Measurements from ENCODE around the gene TNS3.
"Not testable (repeated sequence)": the region's sequence is repeated elsewhere in the genome, so short reads cannot be mapped to it uniquely, and the experiment has no call there.

TNS3 gene

DNA sequence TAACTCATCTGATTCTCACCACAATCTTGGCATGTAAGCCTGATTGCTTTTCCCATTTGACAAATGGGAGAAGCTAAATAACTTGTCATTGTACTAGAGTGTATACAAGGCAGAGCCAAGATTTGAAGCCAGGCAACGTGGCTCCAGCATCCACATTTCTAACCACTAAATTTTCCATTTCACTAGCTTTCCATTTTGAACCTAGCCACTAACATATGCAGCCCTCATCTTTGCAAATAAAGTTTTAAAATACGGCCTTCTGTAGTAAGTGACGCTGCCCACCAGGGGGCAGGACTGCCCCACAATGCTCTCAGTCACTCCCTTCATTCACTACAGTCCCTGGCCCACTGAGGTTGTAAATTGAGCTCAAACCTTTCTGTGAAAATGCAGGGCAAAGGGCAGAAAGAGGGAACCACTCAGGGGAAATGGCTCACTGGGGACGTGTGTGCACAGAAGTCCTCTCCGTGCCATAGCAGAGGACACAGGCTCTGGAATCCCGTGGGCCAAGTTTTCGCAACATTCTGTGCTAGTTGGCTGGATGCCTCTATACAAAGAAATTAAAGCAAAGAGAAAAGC, 315.7 kb downstream of the TNS3 start:
- no peaks in the 10 kb centered on the region; a peak in 1 of 22 replicates for H3K36me3 ChIP-seq
- peak overlapping the region in 9 of 11 experiments; percentile 16 to 60 (median 49); a peak in 15 of 22 replicates for H3K27ac ChIP-seq
- H3K9me3 ChIP-seq (replicated peaks in 1 of 11): peaks cover 0 to 21% (median 9%) of the 10 kb centered on the region in 11 experiments; a peak in 17 of 22 replicates
- TF ChIP-seq Cebpa-rat (IDR thresholded peaks at IDR 0.05): peak in 2 of 11 experiments; percentile 18 to 36; a peak in 2 of 22 replicates
- H3K4me2 ChIP-seq: peak overlapping the region in 10 of 11 experiments; percentile 1 to 62 (median 44); a peak in 17 of 22 replicates
- no peaks in the 10 kb centered on the region for H3K27me3 ChIP-seq
- H3K9ac ChIP-seq: peak overlapping the region in 4 of 11 experiments; percentile 7 to 53 (median 30); a peak in 6 of 22 replicates
- H3K4me3 ChIP-seq: no peak overlapping the region
- H3K4me1 ChIP-seq: peaks cover 6 to 26% (median 12%) of the 10 kb centered on the region in 10 experiments; a peak in 17 of 20 replicates
- H4K20me1 ChIP-seq: no peaks in the 10 kb centered on the region

DNA sequence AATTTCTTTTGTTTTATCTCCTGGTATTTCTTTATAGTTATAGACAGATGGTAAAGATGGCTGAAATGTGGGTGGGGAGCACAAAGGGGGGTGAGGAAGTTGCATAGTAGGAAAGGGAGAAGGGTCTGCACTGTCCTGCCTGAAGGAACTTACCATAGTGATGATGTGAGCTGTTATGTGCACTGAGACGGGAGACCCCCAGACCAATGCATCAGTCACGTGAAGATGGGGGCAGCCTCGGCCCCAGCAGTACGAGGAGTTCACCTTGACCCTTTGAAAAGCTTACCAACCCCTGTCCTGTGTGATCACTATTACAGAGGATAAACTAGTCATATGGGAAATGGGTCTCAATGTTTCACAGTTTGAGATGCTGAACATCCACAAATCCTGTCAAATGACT, 316.3 kb downstream of the TNS3 start:
- Histone ChIP-seq H4K20me1 (no peaks in the 10 kb centered on the region), H3K36me3 (no peaks in the 10 kb centered on the region; a peak in 1 of 22 replicates), H3K27ac (no peak overlapping the region; a peak in 1 of 22 replicates), H3K4me2 (no peak overlapping the region), H3K27me3 (no peaks in the 10 kb centered on the region), H3K9me3 (replicated peaks in 1 of 11) (peaks cover 0 to 21% (median 9%) of the 10 kb centered on the region in 11 experiments; a peak in 17 of 22 replicates), H3K9ac (no peak overlapping the region), H3K4me1 (peaks cover 6 to 25% (median 12%) of the 10 kb centered on the region in 10 experiments; a peak in 17 of 20 replicates), H3K4me3 (no peak overlapping the region)
- no peak for TF ChIP-seq Cebpa-rat (IDR thresholded peaks at IDR 0.05)

GRCh38 chr7:47264021-47264651, 317.8 kb downstream of the TNS3 start:
- no peaks in the 10 kb centered on the region for H3K27me3 ChIP-seq
- H3K36me3 ChIP-seq: no peaks in the 10 kb centered on the region; a peak in 1 of 22 replicates
- no peaks in the 10 kb centered on the region for H4K20me1 ChIP-seq
- TF ChIP-seq Cebpa-rat (IDR thresholded peaks at IDR 0.05): no peak
- no peak overlapping the region for H3K27ac ChIP-seq
- peaks cover 6 to 19% (median 12%) of the 10 kb centered on the region in 10 experiments; a peak in 17 of 20 replicates for H3K4me1 ChIP-seq
- H3K9ac ChIP-seq: no peak overlapping the region
- no peak overlapping the region for H3K4me3 ChIP-seq
- peaks cover 0 to 15% (median 9%) of the 10 kb centered on the region in 11 experiments; a peak in 17 of 22 replicates for H3K9me3 ChIP-seq (replicated peaks in 1 of 11)
- H3K4me2 ChIP-seq: no peak overlapping the region

DNA sequence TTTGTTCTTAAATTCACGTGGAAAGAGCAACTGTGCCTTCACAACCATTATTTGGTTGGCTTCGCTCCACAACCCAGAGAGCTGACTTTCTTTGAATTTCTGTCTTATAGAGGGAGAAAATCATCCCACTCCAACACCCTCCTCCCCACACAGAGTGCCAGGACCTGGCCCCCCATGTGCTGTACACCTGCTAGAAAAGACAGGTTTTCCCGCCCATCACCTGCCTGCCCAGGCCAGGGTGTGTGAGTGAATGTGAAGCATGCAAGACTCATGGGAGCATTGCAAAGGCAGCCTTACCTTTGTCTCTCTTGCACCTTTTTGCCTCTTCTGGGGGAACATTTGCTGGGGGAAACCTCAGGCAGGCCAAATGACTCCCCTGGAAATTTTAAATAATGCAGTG, 319.0 kb downstream of the TNS3 start:
- peaks cover 6 to 19% (median 12%) of the 10 kb centered on the region in 10 experiments; a peak in 17 of 20 replicates for H3K4me1 ChIP-seq
- no peak for TF ChIP-seq Cebpa-rat (IDR thresholded peaks at IDR 0.05)
- no peak overlapping the region for H3K9ac ChIP-seq
- H3K4me3 ChIP-seq: no peak overlapping the region
- no peaks in the 10 kb centered on the region; a peak in 1 of 22 replicates for H3K36me3 ChIP-seq
- peaks cover 0 to 3% (median under 1%) of the 10 kb centered on the region in 11 experiments; a peak in 11 of 22 replicates for H3K9me3 ChIP-seq (replicated peaks in 1 of 11)
- no peaks in the 10 kb centered on the region for H4K20me1 ChIP-seq
- H3K27ac ChIP-seq: no peak overlapping the region
- no peaks in the 10 kb centered on the region for H3K27me3 ChIP-seq
- no peak overlapping the region for H3K4me2 ChIP-seq

GRCh38 chr7:47262160-47262559, 319.8 kb downstream of the TNS3 start:
- not testable (repeated sequence) for H3K27me3 ChIP-seq; H3K4me2 ChIP-seq; H3K36me3 ChIP-seq; H3K9me3 ChIP-seq (replicated peaks in 1 of 11); H3K9ac ChIP-seq; H3K27ac ChIP-seq; H4K20me1 ChIP-seq; H3K4me3 ChIP-seq
- peaks cover 6 to 16% (median 9%) of the 10 kb centered on the region in 10 experiments; a peak in 17 of 20 replicates for H3K4me1 ChIP-seq

GRCh38 chr7:47260270-47260669, 321.6 kb downstream of the TNS3 start:
- H3K27ac ChIP-seq: no peak overlapping the region
- H3K4me1 ChIP-seq: peaks cover 14 to 18% (median 16%) of the 10 kb centered on the region in 10 experiments
- H3K9ac ChIP-seq: no peak overlapping the region
- no peak overlapping the region for H3K4me3 ChIP-seq
- H3K9me3 ChIP-seq (replicated peaks in 1 of 11): 0 out of 22 replicates have a peak, but pooled peaks cover 0 to 3% (median 0%) of the 10 kb centered on the region in 11 experiments
- TF ChIP-seq Cebpa-rat (IDR thresholded peaks at IDR 0.05): no peak
- H3K36me3 ChIP-seq: no peaks in the 10 kb centered on the region
- H3K4me2 ChIP-seq: no peak overlapping the region
- no peaks in the 10 kb centered on the region for H4K20me1 ChIP-seq
- no peaks in the 10 kb centered on the region for H3K27me3 ChIP-seq

GRCh38 chr7:47259682-47260081, 322.2 kb downstream of the TNS3 start:
- no peak for TF ChIP-seq Cebpa-rat (IDR thresholded peaks at IDR 0.05)
- H4K20me1 ChIP-seq: no peaks in the 10 kb centered on the region
- peaks cover 20 to 24% (median 22%) of the 10 kb centered on the region in 10 experiments for H3K4me1 ChIP-seq
- H3K27me3 ChIP-seq: no peaks in the 10 kb centered on the region
- no peak overlapping the region for H3K4me3 ChIP-seq
- H3K9ac ChIP-seq: no peak overlapping the region
- no peak overlapping the region for H3K27ac ChIP-seq
- no peaks in the 10 kb centered on the region for H3K36me3 ChIP-seq
- H3K4me2 ChIP-seq: no peak overlapping the region
- H3K9me3 ChIP-seq (replicated peaks in 1 of 11): 0 out of 22 replicates have a peak, but pooled peaks cover 0 to 3% (median 0%) of the 10 kb centered on the region in 11 experiments

- H3K9ac ChIP-seq: no peak overlapping the region
- TF ChIP-seq Cebpa-rat (IDR thresholded peaks at IDR 0.05): no peak
- no peak overlapping the region for H3K4me3 ChIP-seq
- H3K4me2 ChIP-seq: no peak overlapping the region
- H3K4me1 ChIP-seq: peaks cover 23 to 30% (median 28%) of the 10 kb centered on the region in 10 experiments
- 0 out of 22 replicates have a peak, but pooled peaks cover 0 to 3% (median 0%) of the 10 kb centered on the region in 11 experiments for H3K9me3 ChIP-seq (replicated peaks in 1 of 11)
- H4K20me1 ChIP-seq: no peaks in the 10 kb centered on the region
- H3K27me3 ChIP-seq: no peaks in the 10 kb centered on the region
- H3K27ac ChIP-seq: no peak overlapping the region
- no peaks in the 10 kb centered on the region for H3K36me3 ChIP-seq
These were observed 323.1 kb downstream of the TNS3 start for GRCh38 chr7:47258798-47259197.

GRCh38 chr7:47256016-47256415, 325.9 kb downstream of the TNS3 start:
- TF ChIP-seq Cebpa-rat (IDR thresholded peaks at IDR 0.05): no peak
- Histone ChIP-seq H3K4me2 (peak overlapping the region; percentile 23 to 95 (median 87); a peak in 18 of 22 replicates), H4K20me1 (no peaks in the 10 kb centered on the region), H3K27me3 (no peaks in the 10 kb centered on the region), H3K4me1 (peaks cover 27 to 37% (median 35%) of the 10 kb centered on the region in 10 experiments), H3K9ac (peak overlapping the region in 2 of 11 experiments; percentile 20 to 25; a peak in 1 of 22 replicates), H3K27ac (no peak overlapping the region; a peak in 1 of 22 replicates), H3K4me3 (no peak overlapping the region), H3K36me3 (no peaks in the 10 kb centered on the region), H3K9me3 (replicated peaks in 1 of 11) (peaks cover 0 to 15% (median 10%) of the 10 kb centered on the region in 11 experiments; a peak in 18 of 22 replicates)
